Measurements from ENCODE around the gene PFN1. TPM values are rescaled to one million over a fixed set of nuclear protein-coding genes. Genes with fewer than 3 reads are reported as not detected.

Gene PFN1
- total and polyA plus RNA-seq, 2 of the 8 experiments (the other 6 are each of a cell fraction or from before 2014, with no cell fraction given) = 1,355 to 1,949 TPM

DNA sequence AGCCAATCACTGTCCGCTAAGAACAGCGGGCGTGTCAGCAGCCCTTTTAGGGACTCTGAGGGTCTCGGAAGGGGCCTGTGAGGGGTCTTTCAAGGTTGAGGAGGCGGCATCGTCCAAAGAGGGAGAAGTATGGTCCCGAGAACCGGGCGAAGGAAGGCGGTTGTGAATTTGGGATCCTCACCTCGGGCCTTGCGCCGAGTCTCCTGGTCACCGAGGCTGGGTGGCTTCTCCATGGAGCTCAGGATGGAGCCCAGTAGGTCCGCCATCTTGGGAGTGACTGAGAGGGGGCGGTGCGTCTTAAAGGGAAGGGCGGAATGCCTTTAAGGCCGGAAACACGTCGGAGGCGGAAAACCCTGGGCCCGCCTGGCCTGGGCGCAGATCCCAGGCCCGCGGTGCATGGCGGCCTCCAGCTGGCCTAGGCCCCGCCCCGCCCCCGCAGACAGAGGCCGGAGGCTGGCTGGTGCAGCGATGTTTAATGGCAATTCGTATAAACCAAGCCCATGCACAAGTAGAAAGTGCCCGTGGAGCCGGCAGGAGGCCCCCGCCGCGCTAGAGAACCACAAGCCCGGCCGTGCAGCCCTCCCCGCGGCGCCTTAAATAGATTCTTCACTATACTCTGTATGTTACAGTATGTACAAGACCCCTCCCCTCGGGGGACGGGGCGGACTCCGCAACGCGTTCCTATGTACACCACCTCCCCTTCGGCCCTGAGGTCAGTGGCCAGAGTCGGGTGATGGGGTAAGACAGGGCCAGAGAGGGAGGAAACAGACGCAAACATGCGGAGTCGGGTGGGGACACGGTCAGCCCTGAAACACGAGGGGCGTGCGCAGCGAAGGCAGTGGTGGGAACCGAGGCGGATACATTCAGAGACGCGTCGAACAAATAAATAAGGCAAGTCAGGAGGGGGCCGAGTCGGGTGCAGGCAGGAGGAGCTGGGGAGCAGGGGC, 19.5 kb upstream of the PFN1 start, which contains the start of gene SPAG7 (continued):
- TF ChIP-seq SP2 (IDR thresholded peaks at IDR 0.05; ENCODE audit: low read length) (peak; percentile 3; the same call in 1 of the 2 replicates), SIRT6 (IDR thresholded peaks at IDR 0.05; ENCODE audit: low read length) (no peak), KDM4A (IDR thresholded peaks at IDR 0.05; ENCODE audit: low read depth, low read length, severe bottlenecking) (peak; percentile 47), KDM1A (IDR thresholded peaks at IDR 0.05; ENCODE audit: borderline replicate concordance, low read length) (no peak), MAFK (IDR thresholded peaks at IDR 0.05; ENCODE audit: low read depth, low read length) (no peak), KDM5A (IDR thresholded peaks at IDR 0.05; ENCODE audit: low read length) (peak; percentile 65), CEBPB (IDR thresholded peaks at IDR 0.05; ENCODE audit: low read depth, low read length) (no peak), HDAC2 (IDR thresholded peaks at IDR 0.05; ENCODE audit: borderline replicate concordance in 1 of 2, low read depth in 2 of 2, low read length in 2 of 2) (no peak; a peak in 1 of 4 replicates), CBX8 (IDR thresholded peaks at IDR 0.05; ENCODE audit: borderline replicate concordance, low read depth, low read length) (no peak), TAF1 (IDR thresholded peaks at IDR 0.05; ENCODE audit: low read depth, low read length) (peak; percentile 92), SUZ12 (IDR thresholded peaks at IDR 0.05; ENCODE audit: low read length) (no peak), CBX5 (IDR thresholded peaks at IDR 0.05; ENCODE audit: low read depth, low read length) (no peak), TEAD4 (IDR thresholded peaks at IDR 0.05; ENCODE audit: low read depth, low read length) (peak; percentile 64; the same call in 1 of the 2 replicates), POLR2AphosphoS5 (IDR thresholded peaks at IDR 0.05; ENCODE audit: low read depth, low read length) (peak; percentile 81), MAX (IDR thresholded peaks at IDR 0.05) (peak; percentile 81), BCL11A (IDR thresholded peaks at IDR 0.05; ENCODE audit: low read depth in 2 of 2, low read length in 2 of 2) (no peak), FOSL1 (IDR thresholded peaks at IDR 0.05; ENCODE audit: insufficient read depth, low read depth, low read length) (no peak), CREB1 (IDR thresholded peaks at IDR 0.05) (no peak), RBBP5 (IDR thresholded peaks at IDR 0.05; ENCODE audit: borderline replicate concordance, low read depth, low read length) (peak; percentile 11; the same call in 1 of the 2 replicates), CTBP2 (IDR thresholded peaks at IDR 0.05; ENCODE audit: borderline replicate concordance, insufficient read depth, insufficient read length, low read length) (no peak), EGR1 (IDR thresholded peaks at IDR 0.05; ENCODE audit: borderline replicate concordance, low read depth, low read length) (peak; percentile 85; the same call in 1 of the 2 replicates), USF2 (IDR thresholded peaks at IDR 0.05; ENCODE audit: low read length) (no peak)

Data from H1 (cell line).